ENCODE data around the gene ATM.

DNA sequence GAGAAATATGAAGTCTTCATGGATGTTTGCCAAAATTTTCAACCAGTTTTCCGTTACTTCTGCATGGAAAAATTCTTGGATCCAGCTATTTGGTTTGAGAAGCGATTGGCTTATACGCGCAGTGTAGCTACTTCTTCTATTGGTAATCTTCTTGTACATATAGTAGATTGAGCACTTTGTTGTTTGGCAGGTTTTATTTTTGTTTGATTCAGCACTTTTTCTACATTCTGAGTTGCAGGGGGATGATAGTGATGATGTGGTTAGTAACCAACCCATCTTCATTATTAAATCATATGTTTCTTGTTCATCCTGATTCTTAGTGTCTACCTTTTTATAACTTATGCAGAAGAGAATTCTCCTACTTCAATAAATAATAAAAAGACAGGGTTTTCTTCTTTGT is 122.9 kb downstream of the ATM start:
- TF ChIP-seq CTCF (IDR thresholded peaks at IDR 0.05) (no peak), ZFX (IDR thresholded peaks at IDR 0.05; ENCODE audit: borderline replicate concordance) (no peak)

All from 22Rv1 (cell line).